Left lobe of liver (tissue), 2 donors: ENCODE data around the gene SHKBP1. TPM values are rescaled to one million over a fixed set of nuclear protein-coding genes. Genes with fewer than 3 reads are reported as not detected.
"Not testable (repeated sequence)": the region's sequence is repeated elsewhere in the genome, so short reads cannot be mapped to it uniquely, and the experiment has no call there.

Experiments used
- ATAC-seq: fragments of 200-7000 bp; cut with Tn5 transposase; one replicate; pipeline ENCODE4 v1.9.1; 2020; ENCODE audit warnings: mild to moderate bottlenecking, moderate library complexity
- DNase-seq: peaks from one replicate; pipeline ENCODE4 v3.0.0-alpha.2; 2020; ENCODE audit warnings: low spot score
- total RNA-seq: library from RNA; stranded (reverse); gene quantifications from one replicate; pipeline ENCODE4 v1.2.1, GENCODE V29; 2021
- donor health status: DM: no; HTN: no; CAD: no; lungs with moderate emphysema.
- donor health status: DM: no; HTN: yes; CAD: no.

Gene SHKBP1
- total RNA-seq, 1 donor from 2014 or later: 15.2 TPM

DNA sequence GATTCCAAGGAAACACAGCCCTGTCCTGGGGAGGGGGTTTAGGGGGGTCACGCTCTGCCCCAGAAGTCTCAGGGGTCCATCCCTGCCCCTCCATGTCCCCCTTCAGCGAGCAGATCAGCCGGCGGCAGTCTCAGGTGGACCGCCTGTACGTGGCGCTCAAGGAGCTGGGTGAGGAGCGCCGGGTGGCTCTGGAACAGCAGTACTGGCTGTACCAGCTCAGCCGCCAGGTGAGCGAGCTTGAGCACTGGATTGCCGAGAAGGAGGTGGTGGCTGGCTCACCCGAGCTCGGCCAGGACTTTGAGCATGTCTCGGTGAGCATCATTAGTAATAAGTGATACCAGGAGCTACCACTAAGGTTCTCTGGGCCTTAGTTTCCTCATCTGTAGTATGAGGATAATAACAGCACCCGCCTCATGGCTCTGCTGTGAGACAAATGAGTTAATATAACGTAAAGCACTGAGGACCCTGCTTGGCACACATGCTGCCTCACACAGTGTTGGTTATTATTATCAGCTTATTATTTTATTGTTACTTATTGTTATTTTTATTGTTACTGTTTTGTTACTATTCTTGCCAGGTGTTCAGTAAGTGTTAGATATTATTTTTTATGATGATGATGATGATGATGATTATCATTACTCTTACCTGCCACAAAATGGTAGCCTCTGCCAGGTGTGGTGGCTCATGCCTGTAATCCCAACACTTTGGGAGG lies 20.5 kb upstream of the SHKBP1 start:
- no peak for ATAC-seq
- no peak for DNase-seq

DNA sequence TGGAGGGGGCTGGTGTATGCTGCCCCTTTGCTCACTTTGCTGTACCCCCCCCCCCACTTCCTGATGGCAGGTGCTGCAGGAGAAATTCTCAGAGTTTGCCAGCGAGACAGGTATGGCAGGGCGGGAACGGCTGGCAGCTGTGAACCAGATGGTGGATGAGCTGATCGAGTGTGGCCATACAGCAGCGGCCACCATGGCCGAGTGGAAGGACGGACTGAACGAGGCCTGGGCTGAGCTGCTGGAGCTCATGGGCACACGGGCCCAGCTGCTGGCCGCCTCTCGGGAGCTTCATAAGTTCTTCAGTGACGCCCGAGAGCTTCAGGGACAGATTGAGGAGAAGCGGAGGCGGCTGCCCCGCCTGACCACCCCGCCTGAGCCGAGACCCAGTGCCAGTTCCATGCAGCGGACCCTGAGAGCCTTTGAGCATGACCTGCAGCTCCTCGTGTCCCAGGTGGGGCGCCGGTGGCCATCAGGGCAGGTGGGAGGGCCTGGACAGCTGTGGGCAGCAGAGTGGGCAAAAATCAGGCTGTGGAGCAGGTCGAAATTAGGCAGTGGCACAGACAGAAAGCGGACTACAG lies 19.6 kb upstream of the SHKBP1 start:
- no peak for DNase-seq
- no peak for ATAC-seq

DNA sequence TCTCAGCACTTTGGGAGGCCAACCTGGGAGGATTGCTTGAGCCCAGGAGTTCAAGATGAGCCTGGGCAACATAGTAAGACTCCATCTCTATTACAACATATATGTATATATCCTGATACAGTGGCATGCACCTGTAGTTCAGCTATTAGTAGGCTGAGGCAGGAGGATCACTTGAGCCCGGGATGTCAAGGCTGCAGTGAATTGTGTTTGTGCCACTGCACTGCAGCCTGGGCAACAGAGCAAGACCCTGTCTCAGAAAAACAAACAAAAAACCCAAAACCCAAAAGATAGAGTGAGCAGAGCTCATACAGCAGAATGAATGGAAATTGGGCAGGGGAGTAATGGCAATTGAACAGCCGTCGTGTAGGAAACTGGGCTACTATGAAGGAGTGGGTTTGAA lies 17.3 kb upstream of the SHKBP1 start:
- ATAC-seq (no peak), DNase-seq (no peak)

DNA sequence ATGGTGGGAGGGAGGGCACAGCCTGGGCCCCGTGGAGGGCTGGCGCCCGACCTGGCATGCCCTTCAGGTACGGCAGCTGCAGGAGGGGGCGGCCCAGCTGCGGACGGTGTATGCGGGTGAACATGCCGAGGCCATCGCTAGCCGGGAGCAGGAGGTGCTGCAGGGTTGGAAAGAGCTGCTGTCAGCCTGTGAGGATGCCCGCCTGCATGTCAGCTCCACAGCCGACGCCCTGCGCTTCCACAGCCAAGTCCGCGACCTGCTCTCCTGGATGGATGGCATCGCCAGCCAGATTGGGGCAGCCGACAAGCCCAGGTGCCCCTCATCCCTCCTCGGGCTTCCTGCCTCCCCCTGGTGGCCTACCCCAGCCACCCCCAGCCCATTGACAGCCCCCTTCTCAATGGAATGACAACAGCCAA lies 16.6 kb upstream of the SHKBP1 start:
- ATAC-seq (no peak), DNase-seq (no peak)

DNA sequence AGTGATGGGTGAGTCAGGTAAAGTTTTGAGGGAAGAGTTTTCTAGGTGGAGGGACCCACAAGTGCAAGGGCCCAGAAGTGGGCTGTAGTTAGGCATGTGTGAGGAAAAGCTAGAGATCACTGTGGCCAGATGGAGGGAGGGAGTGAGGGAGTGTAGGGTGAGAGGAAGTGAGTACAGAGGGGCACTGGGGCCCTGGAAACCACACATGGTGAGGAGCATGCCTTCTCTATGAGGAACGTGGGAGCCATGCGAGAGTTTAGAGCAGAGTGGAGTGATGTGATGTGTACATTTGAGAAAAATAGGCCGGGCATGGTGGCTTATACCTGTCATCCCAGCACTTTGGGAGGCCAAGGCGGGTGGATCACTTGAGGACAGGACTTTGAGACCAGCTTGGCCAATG lies 14.7 kb upstream of the SHKBP1 start:
- ATAC-seq (no peak), DNase-seq (no peak)

DNA sequence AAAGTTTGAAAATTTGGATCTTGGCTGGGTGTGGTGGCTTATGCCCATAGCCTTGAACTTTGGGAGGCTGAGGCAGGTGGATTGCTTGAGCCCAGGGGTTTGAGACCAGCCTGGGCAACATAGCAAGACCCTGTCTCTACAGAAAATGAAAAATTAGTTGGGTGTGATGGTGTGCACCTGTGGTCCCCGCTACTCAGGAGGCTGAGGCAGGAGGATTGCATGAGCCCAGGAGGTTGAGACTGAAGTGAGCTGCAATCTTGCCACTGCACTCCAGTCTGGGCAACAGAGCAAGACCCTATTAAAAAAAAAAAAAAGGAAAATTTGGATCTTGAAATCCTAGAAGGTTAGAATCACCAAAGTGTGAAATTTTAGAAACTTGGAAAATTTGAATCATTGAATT lies 12.1 kb upstream of the SHKBP1 start:
- ATAC-seq, DNase-seq: not testable (repeated sequence)

DNA sequence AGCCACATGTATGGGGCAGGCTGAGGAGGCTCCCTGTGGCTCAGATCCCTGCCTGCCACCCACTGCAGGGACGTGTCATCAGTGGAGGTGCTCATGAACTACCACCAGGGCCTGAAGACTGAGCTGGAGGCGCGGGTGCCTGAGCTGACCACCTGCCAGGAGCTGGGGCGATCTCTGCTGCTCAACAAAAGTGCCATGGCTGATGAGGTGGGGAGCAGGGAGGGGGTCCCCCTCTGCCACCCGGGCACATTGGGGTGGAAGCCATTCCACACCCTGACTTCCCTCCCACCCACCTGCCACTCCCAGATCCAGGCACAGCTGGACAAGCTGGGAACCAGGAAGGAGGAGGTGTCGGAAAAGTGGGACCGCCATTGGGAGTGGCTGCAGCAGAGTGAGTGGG lies 11.3 kb upstream of the SHKBP1 start:
- ATAC-seq: no peak

DNA sequence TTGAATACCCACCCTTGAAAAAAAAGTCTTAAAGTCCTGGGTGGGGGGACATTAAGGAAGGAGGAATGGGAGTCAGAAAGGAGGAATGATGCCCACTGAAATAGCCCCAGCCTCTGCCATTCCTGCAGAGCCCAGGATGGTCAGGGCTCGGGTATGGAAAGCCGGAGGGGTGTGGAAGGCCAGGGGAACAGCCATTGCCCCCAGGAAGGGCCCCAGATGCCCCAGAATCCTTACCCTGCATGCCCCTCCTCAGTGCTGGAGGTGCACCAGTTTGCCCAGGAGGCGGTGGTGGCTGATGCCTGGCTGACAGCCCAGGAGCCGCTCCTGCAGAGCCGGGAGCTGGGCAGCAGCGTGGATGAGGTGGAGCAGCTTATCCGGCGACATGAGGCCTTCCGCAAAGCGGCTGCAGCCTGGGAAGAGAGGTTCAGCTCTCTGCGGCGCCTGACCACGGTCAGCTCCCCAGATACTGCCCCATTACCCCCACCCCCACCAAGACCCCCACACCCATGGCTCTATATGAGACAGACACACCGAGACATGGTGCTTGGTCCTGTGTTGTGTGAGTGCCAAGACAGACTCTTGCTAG lies 10.7 kb upstream of the SHKBP1 start:
- ATAC-seq (no peak), DNase-seq (no peak)

More for the DNA sequence above, 11.3 kb upstream of the SHKBP1 start:
- no peak for DNase-seq

DNA sequence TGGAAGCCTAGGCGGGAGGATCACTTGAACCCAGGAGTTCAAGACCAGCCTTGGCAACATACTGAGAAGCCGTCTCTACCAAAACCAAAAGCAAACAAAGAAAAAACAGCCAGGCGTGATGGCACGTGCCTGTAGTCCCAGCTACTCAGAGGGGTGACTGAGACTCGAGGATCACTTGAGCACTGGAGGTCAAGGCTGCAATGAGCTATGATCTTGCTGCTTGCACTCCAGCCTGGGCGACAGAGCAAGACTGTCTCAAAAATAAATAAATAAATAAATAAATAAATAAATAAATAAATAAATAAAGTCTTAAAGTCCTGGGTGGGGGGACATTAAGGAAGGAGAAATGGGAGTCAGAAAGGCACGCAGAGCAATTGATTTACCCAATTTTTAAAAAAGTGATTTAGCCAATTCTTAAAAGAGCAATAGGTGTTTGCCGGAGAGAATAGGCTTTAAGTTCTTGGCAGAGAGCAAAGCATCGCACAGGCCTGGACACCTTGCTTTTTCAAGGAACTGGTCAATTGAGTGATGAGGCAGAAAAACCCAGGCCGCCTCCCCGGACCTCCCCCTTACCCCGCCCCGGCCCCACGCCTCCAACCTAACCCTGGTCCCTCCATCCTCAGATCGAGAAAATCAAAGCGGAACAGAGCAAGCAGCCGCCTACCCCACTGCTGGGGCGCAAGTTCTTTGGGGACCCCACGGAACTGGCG lies 9.5 kb upstream of the SHKBP1 start:
- no peak for DNase-seq
- ATAC-seq: no peak

DNA sequence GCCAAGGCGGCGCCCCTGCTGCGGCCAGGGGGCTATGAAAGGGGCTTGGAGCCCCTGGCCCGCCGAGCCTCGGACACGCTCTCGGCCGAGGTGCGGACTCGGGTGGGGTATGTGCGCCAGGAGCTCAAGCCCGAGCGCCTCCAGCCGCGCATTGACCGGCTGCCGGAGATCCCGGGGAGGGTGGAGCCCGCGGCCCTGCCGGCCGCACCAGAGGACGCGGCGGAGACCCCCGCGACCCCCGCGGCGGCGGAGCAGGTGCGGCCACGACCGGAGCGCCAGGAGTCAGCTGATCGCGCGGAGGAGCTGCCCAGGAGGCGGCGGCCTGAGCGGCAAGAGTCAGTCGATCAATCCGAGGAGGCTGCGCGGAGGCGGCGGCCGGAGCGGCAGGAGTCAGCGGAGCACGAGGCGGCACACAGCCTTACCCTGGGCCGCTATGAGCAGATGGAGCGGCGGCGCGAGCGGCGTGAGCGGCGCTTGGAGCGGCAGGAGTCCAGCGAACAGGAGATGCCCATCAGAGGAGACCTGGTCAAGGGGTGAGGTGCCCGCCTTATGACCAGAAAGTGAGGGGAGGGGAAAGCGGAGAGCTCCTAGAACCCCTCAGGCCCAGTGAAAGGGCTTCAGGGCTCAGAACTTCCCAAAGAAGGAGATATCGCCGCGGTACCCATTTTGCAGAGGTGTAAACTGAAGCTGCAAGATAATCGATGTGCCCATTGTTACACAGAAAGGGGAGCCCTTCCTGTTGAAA lies 8.8 kb upstream of the SHKBP1 start:
- DNase-seq (no peak), ATAC-seq (no peak)

DNA sequence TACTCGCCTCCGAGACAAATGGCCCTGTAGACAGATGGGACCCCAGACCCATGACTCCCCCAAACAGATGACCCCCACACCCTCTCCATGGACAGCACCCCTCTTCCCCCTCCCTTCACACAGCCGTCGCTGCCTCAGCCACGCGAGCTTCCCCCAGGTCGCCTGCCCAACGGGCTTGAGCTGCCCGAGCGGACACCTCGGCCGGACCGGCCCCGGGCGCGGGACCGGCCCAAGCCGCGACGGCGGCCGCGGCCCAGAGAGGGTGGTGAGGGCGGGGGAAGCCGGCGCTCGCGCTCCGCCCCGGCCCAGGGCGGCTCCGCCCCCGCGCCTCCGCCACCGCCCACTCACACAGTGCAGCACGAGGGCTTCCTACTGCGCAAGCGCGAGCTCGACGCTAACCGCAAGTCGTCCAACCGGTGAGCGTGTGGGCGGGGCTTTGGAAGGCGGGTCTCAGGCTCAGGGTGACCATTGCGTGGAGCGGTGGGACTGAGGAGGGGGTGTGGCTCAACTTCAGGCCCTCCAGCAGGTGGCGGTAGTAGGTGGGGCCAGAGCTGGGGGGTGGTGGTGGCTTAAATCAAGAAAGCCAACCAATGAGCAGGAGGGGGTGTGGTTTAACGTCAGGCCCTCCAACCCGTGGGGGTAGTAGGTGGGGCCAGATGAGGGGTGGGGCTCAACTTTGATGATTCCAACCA lies 6.2 kb upstream of the SHKBP1 start:
- ATAC-seq: peak; percentile 95

DNA sequence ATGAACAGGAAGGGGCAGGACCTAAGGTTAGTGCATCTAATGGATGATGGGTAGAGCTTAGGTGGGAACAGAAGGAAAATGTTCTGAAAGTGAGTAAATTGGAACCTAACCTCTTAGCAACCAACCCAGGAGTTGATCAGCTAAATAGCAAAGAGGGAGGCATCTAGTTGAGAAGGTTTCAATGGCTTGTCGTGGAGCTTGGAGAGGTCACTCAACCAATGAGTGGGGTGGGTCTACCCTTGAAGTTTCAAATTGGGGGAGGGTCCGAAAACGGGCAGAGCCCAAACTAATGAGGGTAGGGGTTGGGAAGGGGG lies 5.7 kb upstream of the SHKBP1 start:
- ATAC-seq: no peak

More for the DNA sequence above, 6.2 kb upstream of the SHKBP1 start:
- DNase-seq: peak; percentile 99

DNA sequence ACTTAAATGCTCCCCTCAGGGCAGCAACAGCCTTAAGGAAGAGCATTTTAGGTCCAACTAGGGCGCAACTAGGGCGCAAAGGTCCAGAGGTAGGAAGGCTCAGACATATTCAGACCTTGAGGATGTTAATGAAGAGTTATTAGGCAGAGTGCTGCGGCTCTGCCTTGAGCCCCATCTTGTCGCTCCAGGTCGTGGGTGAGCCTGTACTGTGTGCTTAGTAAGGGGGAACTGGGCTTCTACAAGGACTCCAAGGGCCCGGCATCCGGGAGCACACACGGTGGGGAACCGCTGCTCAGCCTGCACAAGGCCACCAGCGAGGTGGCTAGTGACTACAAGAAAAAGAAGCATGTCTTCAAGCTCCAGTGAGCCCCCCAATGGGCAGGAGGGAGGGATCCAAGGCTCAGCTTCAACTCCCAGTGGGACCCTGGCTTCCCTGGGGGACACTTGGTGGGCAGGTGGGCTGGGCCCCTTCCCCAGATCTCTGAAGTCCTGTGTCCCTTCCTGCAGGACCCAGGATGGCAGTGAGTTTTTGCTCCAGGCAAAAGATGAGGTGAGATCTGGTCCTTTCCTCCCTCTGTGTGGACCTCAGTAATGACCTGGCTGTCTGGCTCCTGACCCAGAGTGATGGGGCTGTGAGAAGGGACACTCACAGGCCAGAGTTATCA lies 4.7 kb upstream of the SHKBP1 start:
- no peak for DNase-seq
- ATAC-seq: no peak

More for the DNA sequence above, 5.7 kb upstream of the SHKBP1 start:
- DNase-seq: no peak

DNA sequence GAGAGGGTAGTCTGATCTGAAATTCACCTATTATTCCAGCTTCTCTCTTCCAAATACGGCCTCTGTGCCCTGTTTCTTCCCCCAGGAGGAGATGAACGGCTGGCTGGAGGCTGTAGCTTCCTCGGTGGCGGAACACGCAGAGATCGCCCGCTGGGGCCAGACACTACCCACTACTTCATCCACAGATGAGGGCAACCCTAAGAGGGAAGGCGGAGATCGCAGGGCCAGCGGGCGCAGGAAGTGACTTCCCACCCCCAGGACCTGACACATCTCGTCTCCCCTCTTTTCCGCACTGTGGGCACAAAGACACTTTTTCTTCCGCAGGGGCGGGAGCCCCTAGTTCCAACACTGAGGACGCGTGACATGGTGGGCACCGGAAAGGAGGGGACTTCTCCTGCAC lies 1.3 kb upstream of the SHKBP1 start:
- ATAC-seq (no peak), DNase-seq (no peak)

DNA sequence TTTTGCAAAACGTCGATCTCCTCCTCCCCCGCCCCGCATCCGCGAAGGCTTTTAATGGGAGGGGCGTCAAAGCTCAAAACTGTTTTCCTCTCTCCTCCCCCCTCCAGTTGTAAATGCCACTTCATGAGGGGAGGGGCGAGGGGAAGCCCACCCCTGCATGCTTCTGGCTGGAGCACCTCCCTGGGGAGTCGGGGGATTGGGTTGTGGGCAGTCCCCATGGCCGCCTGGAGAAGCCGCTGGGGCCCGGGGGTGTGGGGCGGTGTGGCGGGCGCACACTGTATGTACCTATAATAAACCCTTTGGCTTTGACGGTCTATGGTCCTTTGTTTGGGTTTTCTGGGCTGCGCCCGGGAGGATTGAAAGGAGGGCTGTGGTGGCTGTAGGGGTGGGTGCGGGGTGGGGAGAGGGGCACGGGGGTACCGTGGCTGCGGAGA lies 505 bp upstream of the SHKBP1 start:
- DNase-seq: no peak
- ATAC-seq: no peak

DNA sequence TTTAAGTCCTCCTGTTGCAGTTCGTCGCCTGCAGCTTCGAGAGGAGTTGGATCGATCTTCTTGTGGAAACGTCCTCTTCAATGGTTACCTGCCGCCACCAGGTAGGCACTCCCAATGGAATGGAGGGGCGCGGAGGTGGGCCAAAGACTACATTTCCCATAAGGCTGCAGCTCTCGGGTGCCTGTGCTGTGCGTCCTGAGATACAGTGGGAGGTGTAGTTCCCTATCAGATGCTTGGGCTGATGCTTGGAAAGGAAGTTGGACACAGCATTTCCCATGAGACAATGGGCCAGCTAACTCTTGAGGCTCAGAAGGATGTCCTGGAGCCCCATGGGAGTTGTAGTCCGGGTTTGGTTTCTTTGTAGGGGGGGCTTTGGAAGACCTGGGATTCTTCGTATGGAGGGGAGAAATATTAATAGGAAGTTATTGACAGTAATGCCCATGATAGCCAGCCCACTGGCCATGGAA lies 1.8 kb downstream of the SHKBP1 start:
- ATAC-seq (no peak), DNase-seq (no peak)

DNA sequence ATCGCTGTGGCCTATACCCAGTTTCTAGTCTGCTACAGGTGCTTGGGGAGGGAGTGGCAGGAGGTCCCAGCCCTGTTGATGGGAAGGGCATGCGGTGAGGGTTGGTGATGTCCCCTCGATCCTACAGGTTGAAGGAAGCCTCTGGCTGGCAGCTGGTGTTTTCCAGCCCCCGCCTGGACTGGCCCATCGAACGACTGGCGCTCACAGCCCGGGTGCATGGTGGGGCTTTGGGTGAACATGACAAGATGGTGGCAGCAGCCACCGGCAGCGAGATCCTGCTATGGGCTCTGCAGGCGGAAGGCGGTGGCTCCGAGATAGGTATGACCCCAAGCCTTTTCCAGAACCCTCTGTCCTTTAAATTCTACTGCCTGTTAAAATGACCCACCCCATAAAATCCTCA lies 3.9 kb downstream of the SHKBP1 start:
- DNase-seq: no peak
- ATAC-seq: no peak

DNA sequence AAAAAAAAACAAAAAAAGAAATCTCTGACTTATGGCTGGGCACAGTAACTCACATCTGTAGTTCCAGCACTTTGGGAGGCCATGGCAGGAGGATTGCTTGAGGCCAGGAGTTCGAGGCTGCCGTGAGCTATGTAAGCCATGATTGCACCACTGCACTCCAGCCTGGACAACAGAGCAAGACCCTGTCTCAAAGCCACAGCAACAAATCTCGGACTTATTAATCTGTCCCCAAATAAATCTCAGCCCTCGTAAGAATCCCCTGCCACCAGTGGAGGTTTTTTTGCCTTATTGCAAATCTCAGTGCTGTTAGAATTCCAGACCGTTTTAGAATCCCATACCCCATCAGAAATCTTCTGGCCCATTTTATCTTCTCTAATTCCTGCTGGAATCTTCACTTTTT lies 4.9 kb downstream of the SHKBP1 start:
- DNase-seq (no peak), ATAC-seq (no peak)

DNA sequence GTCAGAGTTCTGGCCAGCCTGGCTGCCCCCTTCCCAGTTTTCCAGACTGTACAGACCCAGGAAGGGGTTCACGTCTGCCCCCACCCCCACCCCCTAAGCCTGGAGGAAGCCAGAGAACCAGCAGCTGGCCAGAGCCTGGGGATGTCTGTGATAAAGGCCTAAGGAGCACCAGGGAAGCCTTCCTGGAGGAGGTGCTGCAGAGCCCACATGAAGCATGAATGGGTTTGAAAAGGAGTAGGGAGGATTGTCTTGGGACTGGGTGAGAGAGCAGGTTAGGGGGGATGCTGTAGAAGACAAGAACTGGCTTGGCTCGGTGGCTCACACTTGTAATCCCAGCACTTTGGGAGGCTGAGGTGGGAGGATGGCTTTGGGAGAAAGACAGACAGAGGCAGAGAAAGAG lies 5.8 kb downstream of the SHKBP1 start:
- no peak for ATAC-seq
- no peak for DNase-seq

DNA sequence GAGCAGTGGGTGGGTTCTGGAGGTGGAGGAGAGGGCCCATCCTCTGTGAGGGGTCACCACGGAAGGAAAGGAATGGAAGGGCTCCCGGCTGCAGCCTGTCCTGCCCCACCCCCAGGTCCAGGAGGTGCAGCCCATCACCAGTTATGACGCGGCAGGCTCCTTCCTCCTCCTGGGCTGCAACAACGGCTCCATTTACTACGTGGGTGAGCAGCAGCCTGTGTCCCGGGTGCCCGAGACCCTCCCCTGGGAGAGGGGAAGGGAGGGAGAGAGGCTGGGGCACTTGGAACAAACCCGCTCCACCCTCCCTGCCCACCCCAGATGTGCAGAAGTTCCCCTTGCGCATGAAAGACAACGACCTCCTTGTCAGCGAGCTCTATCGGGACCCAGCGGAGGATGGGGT lies 6.6 kb downstream of the SHKBP1 start:
- ATAC-seq: no peak
- no peak for DNase-seq
